ENCODE results near the gene CCDC186.

Gene CCDC186

GRCh38 chr10:114077815-114078219 lies 96.2 kb downstream of the CCDC186 start:
- H3K4me3 ChIP-seq (replicated peaks; ENCODE audit: low read depth, low read length): no peak overlapping the region
- DNase-seq (ENCODE audit: low read depth): no peak
- no peak for TF ChIP-seq CTCF (IDR thresholded peaks at IDR 0.05; ENCODE audit: low read length, missing control alignments)

- no peak for DNase-seq (ENCODE audit: low read depth)
- no peak for TF ChIP-seq CTCF (IDR thresholded peaks at IDR 0.05; ENCODE audit: low read length, missing control alignments)
- no peak overlapping the region for H3K4me3 ChIP-seq (replicated peaks; ENCODE audit: low read depth, low read length)
Measured at GRCh38 chr10:114077347-114077746, 96.7 kb downstream of the CCDC186 start.

GRCh38 chr10:114075093-114075492 lies 98.9 kb downstream of the CCDC186 start:
- DNase-seq (ENCODE audit: low read depth): no peak
- H3K4me3 ChIP-seq (replicated peaks; ENCODE audit: low read depth, low read length): no peak overlapping the region
- no peak for TF ChIP-seq CTCF (IDR thresholded peaks at IDR 0.05; ENCODE audit: low read length, missing control alignments)

GRCh38 chr10:114073395-114074186 lies 100.4 kb downstream of the CCDC186 start:
- no peak overlapping the region for H3K4me3 ChIP-seq (replicated peaks; ENCODE audit: low read depth, low read length)
- no peak for TF ChIP-seq CTCF (IDR thresholded peaks at IDR 0.05; ENCODE audit: low read length, missing control alignments)
- DNase-seq (ENCODE audit: low read depth): no peak

GRCh38 chr10:114071178-114071577 lies 102.8 kb downstream of the CCDC186 start:
- TF ChIP-seq CTCF (IDR thresholded peaks at IDR 0.05; ENCODE audit: low read length, missing control alignments): no peak
- DNase-seq (ENCODE audit: low read depth): no peak

More at GRCh38 chr10:114071178-114071577, 102.8 kb downstream of the CCDC186 start:
- H3K4me3 ChIP-seq (replicated peaks; ENCODE audit: low read depth, low read length): no peak overlapping the region
